ENCODE data around the gene MLXIP.
"Not testable (repeated sequence)": the region's sequence is repeated elsewhere in the genome, so short reads cannot be mapped to it uniquely, and the experiment has no call there.

MLXIP gene

DNA sequence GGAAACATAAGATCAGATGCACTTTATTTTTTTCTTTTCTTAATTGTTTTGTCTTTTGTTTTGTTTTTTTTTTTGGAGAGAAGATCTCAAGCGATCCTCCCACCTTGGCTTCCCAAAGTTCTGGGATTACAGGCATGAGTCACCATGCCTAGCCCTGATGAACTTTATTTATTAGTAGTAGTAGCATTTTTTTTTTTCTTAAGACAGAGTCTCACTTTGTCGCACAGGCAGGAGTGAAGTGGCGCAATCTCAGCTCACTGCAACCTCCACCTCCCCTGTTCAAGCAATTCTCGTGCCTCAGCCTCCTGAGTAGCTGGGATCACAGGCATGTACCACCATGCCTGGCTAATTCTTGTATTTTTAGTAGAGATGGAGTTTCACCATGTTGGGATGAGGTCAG lies 97.9 kb downstream of the MLXIP start:
- in situ Hi-C loops (cut with MboI; ENCODE audit: low sequenced_read_pairs): not testable (repeated sequence)

DNA sequence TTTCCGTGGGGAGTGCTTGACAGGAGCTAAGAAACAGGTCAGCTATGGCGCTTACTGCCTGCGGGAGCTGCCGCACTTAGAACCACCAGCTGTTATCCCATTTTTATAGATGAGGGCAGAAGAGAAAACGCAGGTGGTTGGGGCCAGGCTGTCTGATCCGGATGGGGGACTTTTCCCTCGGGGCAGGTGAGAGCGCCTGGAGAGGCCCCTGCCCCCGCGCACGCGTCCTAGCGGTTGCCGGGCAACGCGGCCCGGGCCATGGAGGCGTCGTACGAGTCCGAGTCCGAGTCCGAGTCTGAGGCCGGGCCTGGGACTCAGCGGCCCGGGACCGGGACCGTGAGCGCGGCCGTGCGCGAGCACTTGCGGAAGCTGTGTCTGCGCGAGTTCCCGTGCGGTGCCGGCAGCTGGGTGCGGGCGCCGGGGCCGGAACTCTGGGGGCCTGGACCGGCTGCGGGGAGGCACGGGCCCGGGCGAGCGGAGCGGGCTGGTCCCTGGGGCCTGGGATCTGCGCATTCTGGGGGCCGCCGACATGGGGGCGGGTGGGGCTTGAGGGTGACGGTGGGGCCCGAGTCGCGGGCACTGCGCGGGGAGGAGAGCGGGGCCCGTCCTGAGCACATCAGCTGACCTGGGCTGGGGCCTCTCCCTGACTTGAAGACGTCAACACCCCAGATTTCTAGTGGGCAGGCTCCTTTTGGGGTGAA lies 104.5 kb downstream of the MLXIP start, which contains the start of gene LRRC43:
TSS of gene LRRC43 (plus strand) at position 237 of the 701 bp plus-strand sequence. CDS start at position 259, 22 bp downstream.
- in situ Hi-C loops (cut with MboI; ENCODE audit: low sequenced_read_pairs): no loop called here

DNA sequence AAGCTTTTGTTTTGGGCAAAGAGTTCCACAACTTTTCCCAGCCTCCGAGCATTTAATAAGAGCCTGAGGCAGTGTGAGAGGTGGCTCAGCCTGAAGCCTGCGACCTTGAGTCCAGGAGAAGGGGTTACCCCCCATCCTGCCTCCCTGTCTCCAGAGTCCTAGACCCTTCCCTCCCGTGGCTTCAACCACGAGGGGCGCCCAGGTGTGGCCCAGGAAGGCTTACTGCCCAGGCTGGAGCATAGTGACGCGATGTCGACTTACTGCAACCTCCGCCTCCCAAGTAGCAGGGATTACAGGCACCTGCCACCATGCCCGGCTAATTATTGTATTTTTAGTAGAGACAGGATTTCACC lies 105.0 kb downstream of the MLXIP start:
- in situ Hi-C loops (cut with MboI; ENCODE audit: low sequenced_read_pairs): no loop called here

DNA sequence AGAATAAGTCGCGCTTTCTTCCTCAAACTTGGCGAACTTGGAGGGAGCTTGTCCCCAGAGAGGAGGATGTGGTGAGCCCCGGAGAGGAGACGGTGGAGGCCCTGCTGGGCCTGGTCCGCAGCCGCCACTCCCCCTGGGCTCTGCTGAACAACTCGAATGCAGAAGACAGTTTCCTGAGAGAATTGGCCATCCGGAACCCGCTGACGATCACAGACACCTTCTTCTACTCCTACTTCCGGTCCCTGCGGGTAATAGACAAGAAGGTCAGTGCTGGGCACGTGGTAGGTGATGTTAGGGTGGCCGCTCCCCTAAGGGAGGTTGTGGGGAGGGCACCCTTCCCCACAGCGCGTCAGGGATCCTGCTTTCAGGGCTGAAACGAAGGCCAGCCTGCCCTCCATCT lies 106.0 kb downstream of the MLXIP start:
- in situ Hi-C loops (cut with MboI; ENCODE audit: low sequenced_read_pairs): no loop called here

DNA sequence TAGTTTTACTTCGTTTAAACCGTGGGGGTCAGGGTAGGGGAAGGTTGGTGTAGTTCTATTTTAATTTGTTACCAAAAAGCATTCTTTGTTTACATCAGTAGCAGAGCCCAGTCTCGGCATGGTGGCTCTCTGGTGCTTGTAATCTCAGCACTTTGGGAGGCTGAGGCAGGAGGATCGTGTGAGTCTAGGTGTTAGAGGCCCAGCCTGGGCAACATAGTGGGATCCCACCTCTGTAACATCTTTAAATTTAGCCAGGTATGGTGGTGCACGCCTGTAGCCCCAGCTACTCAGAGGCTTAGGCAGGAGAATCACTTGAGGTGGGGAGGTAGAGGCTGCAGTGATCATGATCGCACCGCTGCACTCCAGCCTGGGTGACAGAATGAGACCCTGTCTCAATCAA lies 106.5 kb downstream of the MLXIP start:
- in situ Hi-C loops (cut with MboI; ENCODE audit: low sequenced_read_pairs): no loop called here

DNA sequence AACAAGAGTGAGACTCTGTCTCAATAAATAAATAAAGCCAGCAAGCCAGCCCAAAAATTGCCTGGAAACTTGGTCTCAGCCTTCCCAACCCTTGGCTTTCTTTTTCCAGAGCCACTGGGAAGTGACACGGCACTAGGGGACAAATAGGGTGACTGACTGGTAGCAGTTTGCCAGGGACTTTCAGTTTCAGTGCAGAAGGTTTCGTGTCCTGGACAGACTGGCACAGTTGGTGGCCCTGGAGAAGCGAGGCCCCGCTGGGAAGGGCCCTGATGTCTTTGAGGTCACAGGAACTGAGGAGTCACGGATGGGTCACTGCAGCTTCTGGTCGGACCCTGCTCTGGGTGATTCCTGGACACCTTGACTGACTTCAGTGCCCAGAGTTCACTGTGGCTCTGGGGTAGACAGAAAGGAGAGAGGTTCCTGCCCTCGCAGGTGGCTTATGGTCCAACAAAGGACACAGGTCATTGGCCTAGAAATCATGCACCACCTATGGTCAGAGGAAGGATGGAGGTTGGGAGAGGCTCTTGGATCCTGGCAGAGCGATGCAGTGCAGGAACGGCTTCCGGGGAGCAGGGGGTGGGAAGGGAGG lies 107.0 kb downstream of the MLXIP start:
- in situ Hi-C loops (cut with MboI; ENCODE audit: low sequenced_read_pairs): no loop called here

DNA sequence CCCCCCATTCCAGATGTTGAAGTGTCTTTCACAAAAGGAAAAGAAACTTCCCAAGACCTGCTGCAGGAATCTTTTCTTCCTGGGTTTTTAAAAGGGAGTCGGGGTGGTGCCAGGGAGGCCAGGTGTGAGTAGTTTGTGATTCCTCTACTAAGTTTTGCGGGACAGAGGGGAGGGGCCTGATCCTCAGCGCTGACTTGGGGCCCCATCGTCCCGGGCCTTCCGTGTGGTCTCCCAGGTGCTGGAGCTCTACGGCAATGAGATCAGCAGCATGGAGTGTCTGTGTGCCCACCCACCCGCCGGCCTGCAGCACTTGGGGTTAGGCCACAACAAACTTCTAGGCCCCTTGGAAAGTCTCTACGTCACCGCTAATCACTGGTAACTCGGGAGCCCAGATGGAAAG lies 108.9 kb downstream of the MLXIP start:
- in situ Hi-C loops (cut with MboI; ENCODE audit: low sequenced_read_pairs): no loop called here

DNA sequence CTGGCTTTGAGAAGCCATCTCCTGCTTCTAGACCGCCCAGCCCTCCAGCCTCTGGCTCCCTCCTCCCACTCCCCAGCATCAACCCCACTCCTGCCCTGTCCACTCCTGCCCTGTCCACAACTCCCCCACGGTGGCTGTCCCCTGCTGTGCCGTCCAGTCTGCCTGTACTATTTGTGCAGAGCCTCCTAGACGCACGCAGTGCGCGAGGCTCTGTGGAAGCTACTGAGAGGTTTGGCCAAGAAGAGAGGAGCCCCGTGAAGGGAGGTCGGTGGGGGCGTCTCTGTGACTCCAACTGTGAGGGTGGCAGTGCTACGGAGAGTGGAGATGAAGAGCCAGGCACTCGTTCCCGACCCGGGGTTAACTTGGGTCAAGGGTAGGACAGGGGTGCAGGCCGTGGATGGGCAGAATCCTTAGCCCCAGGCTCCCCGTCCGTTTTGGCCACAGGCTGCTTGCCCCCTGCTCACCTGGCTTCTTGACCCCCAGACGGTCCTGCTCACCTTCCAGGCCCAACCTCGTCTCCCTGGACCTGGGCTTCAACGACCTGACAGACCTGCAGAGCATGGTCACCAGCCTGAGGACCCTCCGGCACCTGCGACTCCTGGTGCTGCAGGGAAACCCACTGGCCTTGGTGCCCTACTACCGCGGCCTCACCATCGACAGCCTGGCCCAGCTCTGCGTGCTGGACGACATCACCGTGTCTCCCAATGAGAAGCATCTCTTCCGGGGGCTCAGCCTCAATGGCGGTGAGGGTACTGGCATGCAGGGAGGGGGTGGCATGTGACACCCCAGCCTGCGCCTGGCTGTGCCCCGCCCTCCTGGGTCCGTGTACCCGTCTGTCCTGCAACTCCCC lies 111.3 kb downstream of the MLXIP start:
- in situ Hi-C loops (cut with MboI; ENCODE audit: low sequenced_read_pairs): no loop called here

DNA sequence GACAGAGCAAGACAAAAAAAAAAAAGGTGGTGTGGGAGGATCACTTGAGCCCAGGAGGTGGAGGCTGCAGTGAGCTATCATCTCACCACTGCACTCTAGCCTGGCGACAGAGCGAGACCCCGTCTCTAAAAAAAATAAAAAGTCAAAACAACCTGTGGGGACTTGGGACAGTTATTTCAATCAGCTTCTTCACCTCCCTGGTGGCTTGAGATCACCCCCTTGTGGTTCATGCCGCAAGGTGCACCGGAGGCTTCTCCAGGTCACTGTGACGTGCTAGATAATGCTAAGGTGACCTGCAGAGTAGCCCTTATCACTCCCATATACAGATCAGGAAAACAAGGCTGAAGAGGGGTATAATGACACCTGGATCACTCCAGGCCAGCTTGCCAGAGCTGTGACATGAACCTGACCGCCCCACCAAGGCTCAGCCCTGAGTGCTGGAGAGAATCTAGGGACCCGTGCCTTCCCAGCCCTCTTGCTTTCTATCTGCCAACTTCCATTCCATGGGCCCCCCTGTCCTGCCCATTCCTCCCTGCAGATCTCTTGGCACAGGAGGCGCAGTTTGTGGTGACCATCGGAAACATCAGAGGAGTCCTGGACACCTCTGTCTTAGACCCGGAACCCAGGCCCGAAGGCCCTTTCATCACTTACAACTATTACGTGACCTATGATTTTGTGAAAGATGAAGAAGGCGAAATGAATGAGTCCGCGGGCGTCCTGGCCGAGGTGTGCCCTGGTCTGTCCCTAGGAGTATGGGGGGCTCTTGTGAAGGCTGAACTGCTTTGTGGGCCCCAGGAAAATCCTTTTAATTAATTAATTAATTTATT lies 112.5 kb downstream of the MLXIP start:
- in situ Hi-C loops (cut with MboI; ENCODE audit: low sequenced_read_pairs): no loop called here

DNA sequence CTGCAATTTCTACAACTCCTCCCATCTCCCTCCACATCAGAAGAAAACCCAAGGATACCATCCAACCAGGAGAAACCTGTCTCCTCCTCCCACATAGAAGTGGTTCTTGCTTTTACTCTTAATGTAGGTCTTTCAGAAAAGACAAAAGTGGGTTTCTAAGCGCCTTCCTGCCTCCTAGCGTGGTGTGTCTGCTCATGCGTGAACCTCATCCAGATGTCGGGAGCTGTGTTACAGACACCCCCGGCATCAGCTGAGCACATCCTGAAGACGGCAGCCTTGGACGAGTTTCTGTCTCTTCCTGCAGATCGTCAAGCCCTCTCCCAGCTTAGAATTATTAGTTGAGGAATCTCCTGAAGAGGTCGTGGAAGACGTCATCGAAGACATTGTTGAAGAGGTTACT lies 113.9 kb downstream of the MLXIP start:
- in situ Hi-C loops (cut with MboI; ENCODE audit: low sequenced_read_pairs): no loop called here

DNA sequence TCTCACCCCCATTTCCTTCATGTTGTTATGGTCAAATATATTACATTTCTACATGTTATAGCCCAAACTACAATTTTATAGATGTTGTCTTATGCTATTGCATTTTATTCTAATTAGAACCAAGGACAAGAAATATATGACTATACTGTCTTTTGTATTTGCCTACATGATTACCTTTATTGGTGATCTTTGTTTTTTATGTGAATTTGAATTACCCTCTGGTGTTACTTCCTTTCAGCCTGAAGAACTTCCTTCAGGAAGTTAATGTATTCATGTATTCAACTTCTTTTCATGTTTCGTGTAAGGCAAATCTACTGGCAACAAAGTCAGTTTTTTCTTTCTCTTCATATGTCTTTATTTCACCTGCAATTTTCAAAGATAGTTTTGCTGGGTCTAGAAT lies 116.2 kb downstream of the MLXIP start:
- in situ Hi-C loops (cut with MboI; ENCODE audit: low sequenced_read_pairs): no loop called here

DNA sequence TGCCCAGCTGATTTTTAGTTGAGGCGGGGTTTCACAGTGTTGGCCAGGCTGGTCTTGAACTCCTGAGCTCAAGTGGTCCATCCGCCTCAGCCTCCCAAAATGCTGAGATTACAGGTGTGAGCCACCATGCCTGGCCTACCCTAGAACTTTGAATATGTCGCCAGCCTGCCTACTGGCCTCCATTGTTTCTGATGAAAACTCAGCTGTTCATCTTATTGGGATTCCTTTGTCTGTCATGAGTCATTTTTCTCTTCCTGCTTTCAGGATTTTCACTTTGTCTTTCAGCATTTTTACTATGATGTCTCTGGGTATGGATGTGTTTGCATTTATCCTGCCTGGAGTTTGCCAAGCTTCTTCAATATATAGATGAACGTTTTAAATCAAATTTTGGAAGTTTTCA lies 116.8 kb downstream of the MLXIP start:
- in situ Hi-C loops (cut with MboI; ENCODE audit: low sequenced_read_pairs): no loop called here
